ENCODE measurements around the gene CHMP2A.
"Not testable (repeated sequence)": the region's sequence is repeated elsewhere in the genome, so short reads cannot be mapped to it uniquely, and the experiment has no call there.

Gene CHMP2A

DNA sequence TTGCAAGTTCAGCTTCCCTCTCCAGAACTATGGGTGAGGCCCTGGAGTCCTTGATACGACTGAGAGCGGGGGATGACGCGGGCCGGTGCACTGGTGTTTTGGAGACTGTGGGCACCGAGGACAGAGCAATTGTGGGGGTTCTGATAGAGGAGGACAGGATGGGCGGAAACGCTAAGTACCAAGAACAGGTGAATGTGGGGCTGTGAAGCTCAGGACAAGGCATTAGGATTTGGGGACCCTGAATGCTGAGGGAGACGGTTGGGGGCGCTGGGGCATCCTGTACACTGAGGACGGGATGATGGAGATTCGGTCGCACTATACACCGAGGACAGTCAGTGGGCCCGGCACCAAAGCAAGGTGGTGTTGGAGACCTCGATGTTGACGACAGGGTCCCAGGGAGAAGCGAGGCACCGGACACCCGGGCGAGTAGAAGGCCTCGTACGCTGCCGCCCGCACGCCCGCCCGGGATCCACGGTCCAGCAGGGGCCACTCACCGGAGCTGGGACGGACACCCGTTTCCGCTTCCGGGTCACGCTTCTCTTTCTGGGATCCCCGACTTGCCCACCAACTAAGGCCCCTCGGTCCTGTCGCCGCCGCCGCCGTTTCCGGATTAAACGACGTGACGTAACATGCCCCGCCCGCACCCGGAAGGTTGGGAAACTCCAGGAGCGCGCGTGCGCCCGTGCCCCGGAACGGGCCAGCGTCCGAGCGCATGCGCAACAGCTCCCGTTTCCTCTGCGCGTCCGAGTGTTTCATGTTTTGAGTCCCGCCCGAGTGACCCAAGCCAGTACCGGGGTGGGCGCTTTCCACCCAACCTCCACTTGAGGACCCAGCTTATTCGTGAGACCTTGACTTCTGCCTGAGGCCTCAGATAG, at the start of gene CHMP2A:
TSS of gene CHMP2A (minus strand) at position 612 of the 875 bp plus-strand sequence. CDS start 893 bp downstream, outside the sequence.
- no peak for DNase-seq

DNA sequence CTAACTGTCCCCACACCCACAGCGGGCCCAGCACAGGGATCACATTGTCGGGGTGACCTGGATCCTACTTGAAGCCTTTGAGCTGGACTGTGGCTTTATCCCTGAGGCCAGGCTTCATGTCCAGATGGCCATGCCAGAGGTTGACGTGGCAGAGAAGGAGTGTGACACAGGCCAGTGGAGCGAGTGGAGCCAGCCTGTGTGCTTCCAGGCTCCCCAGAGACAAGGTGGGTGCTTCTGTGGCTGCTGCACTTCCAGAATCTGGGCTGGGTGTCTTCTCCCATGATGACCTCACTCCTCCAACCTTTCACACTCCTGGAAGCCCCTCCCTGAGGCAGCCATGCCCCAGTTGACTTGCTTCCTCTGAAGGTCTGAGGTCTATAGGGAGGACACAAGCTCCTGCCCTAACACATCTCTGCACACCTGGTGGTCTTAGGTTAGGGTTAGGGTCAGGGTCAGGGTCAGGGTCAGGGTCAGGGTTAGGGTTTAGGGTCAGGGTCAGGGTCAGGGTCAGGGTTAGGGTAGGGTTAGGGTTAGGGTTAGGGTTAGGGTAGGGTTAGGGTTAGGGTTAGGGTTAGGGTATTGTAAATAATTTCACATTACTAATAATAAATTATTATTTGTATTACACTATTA, 31.3 kb upstream of the CHMP2A start:
- no peak for DNase-seq

DNA sequence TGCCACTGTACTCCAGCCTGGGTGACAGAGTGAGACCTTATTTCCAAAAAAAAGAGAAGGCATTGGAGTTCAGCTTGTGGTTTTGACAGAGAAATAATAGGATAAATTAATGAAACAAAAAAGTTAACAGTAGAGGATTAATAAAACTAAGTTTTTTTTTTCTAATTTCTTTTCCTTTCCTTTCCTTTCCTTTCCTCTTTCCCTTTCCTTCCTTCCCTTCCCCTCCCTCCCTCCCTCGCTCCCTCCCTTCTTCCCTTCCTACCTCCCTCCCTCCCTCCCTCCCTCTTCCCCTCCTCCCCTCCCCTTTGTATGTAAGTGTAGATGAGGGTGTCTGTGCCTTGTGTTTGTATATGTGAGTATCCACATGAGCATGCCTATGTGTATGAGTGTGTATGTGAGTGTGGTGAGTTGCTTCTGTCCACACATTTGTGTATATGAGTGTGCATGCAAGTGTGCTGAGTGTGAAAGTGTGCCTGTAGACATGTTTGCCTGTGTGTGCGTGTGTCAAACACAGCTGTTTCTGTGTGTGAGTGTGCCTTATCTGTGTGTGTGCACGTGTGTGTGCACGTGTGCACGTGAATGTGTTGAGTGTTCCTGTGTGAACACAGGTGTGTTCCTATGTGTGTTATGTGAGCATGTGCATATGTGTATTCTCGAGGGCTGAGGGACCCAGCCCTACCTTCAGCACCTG, 30.7 kb upstream of the CHMP2A start:
- no peak for DNase-seq

DNA sequence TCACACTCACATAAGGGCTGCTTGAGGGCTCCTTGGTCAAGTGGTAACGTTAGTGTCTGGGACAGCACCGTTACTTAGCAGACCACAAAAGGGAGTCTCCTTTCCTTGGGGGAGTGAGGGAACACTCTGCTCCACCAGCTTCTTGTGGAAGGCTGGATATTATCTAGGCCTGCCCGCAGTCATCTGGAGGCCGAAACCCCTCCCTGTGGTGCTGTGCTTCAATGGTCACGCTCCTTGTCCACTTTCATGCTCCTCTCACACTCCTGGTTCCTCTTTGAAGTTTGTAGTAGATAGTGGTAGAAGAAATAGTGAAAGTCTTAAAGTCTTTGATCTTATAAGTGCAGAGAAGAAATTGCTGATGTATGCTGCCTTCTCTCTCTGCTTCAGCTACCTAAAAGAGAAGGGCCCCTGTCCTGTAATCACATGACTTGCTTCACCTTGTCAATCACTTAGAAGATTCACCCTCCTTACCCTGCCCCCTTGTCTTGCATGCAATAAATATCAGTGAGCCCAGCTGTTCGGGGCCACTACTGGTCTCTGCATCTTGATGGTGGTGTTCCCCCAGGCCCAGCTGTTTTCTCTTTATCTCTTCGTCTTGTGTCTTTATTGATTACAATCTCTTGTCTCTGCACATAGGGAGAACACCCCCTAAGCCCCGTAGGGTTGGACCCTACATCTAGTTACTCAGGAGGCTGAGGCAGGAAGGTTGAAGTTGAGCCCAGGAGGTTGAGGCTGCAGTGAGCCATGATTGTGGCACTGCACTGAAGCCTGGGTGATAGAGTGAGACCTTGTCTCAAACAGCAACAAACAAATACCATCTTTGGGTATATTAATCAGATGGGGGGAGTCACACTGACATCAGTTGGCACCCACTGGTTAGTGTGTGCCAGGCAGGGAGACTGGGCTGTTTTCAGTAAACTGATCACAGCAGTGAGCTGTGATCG, 29.9 kb upstream of the CHMP2A start:
- no peak for DNase-seq

DNA sequence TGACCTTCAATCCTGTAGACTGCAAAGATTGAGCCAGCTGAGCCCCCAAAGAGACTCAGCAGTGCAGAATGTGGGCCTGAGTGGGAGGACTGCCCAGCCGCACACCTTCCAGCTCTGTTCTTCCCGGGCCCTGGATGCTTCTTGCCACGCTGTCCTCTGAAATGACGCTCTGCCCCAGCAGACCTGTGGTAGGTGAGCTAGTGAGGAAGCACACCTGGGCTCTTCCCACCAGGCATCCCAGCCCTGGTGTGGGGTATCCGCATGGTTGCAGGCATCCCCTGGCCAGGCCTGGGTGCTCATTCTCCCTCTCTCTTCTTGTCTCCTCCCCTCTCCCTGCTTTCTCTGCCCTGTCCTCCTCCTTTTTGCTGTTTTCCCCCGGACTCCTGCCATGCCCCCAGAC, 28.1 kb upstream of the CHMP2A start:
- no peak for DNase-seq

DNA sequence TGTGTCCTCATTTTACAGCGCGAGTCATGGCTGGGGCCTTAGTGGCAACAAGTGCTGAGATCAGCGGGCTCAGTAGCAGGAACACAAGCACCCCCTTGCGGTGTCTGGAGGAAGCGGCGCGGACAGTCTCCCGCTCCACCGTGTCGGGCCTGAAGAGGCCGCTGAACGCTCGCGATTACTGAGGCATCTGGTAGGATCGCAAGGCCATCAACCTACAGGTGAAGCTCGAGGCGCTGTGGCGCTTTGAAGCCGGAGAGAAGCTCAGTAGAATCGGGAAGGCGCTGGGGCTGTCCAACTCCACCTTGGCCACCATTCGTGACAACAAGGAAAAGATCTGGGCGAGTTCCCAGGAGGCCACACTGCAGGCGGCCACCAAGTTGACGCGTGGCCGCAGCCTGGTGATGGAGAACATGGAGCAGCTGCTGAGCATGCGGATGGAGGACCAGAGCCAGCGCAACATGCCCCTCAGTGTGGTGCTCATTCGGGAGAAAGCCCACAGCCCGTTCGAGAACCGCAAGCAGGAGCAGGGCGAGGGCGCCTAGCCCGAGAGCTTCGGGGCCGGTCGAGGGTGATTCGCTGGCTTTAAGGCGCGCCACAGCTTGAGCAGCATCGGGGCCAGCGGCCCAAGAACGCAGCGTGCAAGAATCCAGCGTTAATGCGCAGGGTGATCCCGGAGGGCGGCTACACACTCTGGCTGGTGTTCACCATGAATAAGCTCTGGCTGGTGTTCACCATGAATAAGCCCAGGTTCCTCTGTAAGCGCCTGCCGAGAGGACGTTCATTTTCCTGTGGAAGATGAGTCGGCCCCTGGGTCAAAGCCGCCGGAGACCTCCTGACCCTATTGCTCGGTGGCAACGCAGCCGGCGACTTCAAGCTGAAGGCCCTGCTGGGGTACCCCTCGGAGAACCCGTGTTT, 26.6 kb upstream of the CHMP2A start:
- no peak for DNase-seq

DNA sequence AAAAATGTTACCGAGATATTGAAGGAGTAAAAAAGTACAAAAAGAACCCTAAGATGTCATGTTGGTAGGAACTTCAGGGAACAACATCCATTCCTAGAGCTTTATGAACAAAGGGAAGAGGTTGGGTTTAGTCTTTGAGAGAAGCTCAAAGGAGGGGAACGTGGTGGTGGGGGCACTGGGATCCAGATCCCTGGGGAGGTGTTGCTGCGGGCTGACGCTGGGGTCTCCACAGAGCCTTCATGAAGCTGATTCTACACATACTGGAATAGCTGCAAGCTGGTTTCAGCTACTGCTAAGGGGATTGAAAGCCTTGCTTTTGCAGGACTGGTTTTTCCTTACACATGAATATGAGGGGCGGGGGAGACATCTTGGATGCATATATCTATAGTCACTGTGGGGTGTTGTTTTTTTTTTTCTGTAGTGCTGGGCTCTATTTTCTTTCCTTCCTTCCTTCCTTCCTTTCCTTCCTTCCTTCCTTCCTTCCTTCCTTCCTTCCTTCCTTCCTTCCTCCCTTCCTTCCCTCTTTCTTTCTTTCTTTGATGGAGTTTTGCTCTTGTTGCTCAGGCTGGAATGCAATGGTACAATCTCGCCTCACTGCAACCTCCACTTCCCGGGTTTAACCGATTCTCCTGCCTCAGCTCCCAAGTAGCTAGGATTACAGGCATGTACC, 24.7 kb upstream of the CHMP2A start:
- no peak for DNase-seq

DNA sequence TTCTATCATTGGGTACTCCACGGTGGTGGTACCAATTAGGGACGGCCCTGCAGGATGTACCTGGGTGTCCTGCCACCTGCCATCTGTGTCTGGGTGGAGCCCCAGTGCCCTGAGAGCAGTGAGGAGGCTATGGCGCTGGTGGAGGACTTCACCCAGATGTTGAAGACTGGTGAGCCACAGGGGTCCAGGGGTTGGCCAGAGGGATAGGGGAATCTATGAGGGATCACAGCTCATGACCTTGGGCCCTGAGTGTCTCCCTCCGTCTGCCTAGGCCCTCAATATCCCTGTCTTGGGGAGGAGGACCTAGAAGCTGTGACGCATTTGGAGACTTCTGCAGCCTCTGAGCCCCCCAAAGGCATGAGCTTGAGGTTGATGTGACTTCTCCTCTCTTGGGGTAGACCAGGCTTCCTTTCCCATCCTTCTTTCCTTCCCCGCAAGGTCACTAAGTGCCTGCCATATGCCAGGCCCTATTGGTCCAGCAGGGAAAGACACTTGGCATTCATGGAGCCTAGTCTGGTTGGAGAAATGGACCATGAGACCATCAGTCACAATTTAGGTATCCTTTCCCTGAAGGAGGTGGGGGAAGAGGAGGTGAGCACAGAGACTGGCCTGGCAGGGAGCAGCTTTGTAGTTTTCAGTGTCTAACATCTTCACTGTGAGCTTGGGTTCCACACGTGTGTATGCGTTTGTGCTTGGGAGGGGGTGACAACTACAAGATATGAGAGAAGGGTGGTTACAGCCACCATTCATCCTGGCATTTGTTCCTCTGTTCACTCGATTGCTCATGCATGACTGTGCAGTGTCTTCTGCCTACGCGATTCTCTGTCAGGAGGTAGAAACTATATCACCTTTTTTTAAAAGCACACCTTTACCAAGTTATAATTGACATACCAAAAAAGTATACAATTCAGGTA, 23.4 kb upstream of the CHMP2A start:
- no peak for DNase-seq

DNA sequence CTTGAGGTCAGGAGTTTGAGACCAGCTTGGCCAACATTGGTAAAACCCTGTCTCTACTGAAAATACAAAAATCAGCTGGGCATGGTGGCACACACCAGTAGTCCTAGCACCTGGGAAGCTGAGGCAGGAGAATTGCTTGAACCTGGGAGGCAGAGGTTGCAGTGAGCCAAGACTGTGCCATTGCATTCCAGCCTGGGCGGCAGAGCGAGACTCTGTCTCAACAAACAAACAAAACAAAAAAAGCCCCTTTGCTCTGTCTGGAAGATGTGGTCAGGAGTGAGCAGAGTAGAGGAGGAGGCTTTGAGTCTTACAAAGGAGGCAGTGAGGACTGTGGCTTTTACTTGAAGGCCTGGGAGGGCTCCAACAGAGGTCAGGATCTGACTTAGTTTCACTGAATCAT, 22.7 kb upstream of the CHMP2A start:
- not testable (repeated sequence) for DNase-seq

DNA sequence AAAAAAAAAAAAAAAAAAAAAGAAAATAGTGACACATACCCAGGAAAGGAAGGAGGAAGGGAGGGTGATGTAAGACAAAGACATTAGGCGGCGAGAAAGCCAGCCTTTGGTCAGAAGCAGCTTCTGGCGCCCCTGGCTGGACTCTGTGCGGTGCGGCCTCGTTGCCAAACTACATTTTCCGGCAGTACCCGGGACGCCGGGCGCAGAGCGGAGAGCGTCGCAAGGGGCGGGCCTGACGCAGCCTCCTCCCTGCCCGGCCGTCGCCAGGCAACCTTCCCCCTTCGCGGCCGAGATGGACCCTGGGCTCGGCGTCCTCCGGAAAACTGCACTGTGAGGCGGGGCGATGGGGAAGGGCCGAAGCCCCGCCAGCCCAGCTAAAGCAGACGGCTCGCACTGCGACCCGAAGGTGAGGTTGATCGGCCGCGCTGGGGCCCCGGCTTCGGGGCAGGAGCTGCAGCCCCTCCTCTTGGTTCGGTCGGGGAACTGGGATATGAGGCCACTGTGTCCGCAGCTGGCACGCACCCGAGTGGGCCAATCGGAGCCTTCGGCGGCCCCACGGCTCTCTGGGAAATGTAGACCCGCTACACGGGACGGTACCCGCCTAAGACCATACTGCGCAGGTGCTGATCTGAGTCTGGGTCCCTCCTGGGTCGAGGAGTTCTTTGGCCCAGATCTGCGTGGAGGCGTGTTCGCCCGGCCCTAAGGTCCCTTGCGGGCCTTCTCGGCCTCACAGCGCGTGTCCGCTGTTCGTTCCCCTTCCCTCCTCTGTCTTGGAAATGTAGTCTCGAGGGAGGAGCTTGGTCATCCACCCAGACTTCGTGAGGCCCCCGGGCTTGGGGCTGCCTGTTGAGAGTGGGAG, 20.5 kb upstream of the CHMP2A start:
- no peak for DNase-seq

DNA sequence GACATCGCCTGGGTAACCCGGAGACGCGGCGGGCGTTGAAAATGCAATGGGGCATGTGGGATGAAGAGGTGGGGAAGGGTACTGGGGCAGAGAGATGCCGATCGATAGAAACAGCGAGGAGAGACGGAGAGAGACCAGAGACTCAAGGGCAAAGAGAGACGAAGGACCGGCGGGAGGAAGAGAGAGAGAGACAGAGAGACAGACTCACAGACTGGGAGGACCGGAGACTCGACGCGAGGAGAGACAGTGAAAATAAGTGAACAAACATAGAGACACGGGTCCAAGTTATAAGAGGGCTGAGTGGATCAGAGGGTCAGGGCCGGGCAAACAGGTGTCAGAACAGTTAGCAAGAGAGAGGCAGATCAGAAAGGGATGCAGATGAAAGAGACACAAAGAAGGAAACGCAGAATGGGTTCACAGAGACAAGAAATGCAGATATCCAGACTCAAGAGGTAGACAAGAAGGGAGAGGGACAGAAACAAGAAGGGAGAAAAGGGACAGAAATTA, 18.8 kb upstream of the CHMP2A start:
- DNase-seq: no peak

DNA sequence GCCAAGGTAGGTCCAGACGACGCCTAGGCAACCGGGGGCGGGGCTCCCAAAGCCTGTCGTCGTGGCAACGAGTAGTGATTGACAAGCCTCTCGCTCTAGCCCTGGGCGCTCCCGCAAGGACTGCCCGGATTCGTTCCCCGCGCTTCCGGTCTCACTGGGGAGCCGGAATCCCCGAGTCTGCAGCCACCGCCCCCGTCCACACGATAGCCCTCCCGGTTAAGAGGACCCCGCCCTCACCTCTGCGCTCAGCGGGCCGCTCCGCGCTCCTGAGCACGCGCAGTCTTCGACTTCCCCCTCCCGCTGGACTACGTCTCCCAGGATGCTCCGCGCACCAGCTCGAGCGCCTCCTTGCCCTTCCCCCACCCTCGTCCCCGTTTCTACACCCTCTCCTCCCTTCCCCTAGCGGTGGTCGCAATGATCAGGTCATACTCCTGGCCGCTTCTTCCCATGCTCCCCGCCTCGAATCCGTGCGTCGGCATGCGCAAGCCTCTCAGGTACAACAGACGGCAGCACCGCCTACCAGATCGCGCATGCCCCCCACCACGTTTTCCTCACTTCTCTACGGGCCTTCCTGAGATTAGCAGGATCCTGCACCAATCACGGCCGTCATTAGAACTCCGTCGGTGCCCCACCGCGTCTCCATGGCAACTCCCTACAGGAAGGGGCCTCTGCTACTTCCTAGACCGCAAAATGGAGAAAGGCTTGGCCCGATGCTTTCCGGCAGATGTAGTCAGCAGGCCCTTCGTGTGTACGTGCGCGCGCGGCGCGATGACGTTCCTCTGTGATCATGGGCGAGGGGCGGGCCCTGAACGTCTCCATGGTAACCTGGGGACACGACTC, 18.1 kb upstream of the CHMP2A start, which contains the start of gene MZF1:
TSS of gene MZF1 (minus strand) at position 518 of the 840 bp plus-strand sequence. CDS start 1,946 bp downstream, outside the sequence.
- no peak for DNase-seq

DNA sequence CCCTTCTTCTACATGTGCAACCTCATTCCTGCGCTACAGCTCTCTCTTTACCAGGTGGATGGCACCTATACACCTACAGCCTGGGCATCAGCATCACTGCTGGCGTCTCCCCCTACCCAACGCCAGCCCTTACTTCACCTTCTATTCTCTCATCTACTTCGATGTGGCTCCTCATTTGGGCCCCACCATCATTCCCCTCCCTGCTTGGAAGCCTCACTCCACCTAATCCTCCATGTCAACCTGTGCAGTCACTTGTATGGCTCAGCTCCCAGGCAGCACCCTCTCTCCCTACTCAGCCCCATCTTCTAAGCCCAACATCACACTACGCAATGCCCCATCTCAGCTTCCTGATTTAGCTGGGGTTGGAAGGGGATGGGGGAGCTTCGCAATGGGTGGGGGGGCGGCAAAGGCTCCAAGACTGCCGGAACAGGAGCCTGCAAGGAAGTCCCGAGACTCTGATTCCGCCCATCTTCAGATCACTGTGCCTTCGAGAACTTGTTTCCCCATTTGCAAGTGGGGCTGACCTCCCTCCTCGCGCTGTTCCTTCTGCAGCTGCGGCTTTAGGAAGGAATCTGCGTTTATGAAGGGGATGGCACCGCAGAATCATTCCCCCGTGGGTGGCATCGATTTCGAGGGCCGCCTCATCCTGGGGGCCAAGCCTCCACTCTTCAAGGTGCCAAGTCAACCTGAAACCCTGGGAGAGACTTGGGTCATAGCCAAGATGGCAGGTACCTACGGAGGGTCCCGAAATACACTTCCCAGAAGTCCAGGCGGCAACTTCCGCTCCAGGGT, 17.3 kb upstream of the CHMP2A start:
- DNase-seq: no peak

DNA sequence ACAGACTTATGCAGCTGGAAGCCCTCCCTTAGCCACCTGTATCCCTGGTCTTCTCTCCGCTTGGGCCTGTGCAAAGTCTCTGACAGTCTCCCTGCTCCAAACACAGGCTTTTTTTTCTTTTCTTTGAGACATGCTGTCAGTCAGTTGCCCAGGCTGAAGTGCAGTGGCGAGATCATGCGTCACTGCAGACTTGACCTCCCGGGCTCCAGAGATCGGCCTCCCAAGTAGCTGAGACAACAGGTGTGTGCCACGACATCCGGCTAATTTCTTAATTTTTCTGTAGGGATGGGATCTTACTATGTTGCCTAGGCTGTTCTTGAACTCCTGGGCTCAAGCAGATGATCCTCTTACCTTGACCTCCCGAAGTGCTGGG, 16.7 kb upstream of the CHMP2A start:
- no peak for DNase-seq

DNA sequence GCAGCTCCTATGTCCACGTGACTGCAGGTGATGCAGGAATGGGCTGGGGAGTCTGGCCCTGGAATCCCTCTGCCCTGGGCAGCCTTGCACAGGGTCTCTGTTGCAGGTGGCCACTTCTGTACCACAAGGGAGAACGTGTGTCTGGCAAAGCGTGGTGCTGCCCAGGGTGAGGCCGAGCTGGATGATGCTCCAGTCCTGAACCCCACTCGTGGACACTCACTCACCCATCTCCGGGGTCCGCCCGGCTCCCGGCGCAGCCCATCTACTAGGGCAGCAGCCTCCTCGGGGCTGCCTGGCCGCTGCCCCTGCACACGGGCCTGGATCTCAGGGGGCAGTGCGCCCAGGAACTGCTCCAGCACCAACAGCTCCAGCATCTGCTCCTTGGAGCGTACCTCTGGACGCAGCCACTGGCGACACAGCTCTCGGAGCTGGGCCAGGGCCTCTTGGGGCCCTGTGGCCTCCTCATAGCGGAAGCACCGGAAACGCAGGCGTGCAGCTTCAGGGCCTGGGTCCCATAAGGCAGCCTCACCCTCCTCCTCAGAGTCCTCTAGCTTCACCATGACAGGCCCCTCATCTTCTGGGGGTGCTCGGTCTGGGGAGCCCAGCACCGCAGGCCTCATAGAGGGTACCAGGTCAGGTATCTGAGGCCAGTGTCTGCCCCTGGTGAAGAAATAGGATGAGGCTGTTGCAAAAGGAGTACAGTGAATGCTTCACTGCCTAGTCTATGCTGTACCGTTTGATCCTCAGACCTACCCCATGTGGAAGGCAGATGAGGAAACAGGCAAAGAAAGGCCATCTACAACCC, 16.1 kb upstream of the CHMP2A start:
- no peak for DNase-seq
